H1 (cell line): ENCODE results near the gene IP6K1. TPM values are rescaled to one million over a fixed set of nuclear protein-coding genes. Genes with fewer than 3 reads are reported as not detected.

Source experiments
- CHD7 ChIP-seq: fragments of 300-600 bp; sonication (generic); IDR thresholded peaks from 2 replicates; pipeline ENCODE4 v1.7.1; 2012; ENCODE audit warnings: low read length, moderate library complexity, mild to moderate bottlenecking, inconsistent platforms; ENCODE audit not compliant: insufficient replicate concordance
- KDM4A ChIP-seq: IDR thresholded peaks from one replicate; pipeline ENCODE4 v1.7.1; 2012; ENCODE audit warnings: low read depth, mild to moderate bottlenecking, moderate library complexity, low read length, inconsistent platforms; ENCODE audit not compliant: severe bottlenecking
- RAD21 ChIP-seq, 2 experiments: IDR thresholded peaks in 1 of 2; conservative IDR thresholded peaks in 1 of 2; 2 replicates each; pipeline ENCODE4 v1.6.1; 2011; ENCODE audit warnings: low read depth in 2 of 2, low read length in 2 of 2, improper control_type of control experiment in 1 of 2, inconsistent platforms in 1 of 2, mild to moderate bottlenecking in 1 of 2, moderate library complexity in 1 of 2
- RNF2 ChIP-seq: fragments of 200-900, 300-1000 bp; sonication (generic); IDR thresholded peaks from 2 replicates; pipeline ENCODE4 v1.7.1; 2016; ENCODE audit warnings: borderline replicate concordance, low read depth, mild to moderate bottlenecking, antibody characterized with exemption, low read length; ENCODE audit not compliant: poor library complexity, severe bottlenecking; ENCODE audit errors: missing control alignments
- SAP30 ChIP-seq: fragments of 300-600 bp; sonication (generic); IDR thresholded peaks from 2 replicates; pipeline ENCODE4 v1.7.1; 2012; ENCODE audit warnings: low read length, moderate library complexity, mild to moderate bottlenecking, inconsistent platforms; ENCODE audit not compliant: insufficient read depth, insufficient replicate concordance
- polyA plus RNA-seq, 7 experiments: library from polyadenylated mRNA; depleted of rRNA in 3 of 7; stranded (reverse) in 5 of 7; unstranded in 2 of 7; fragments of >200 nt in 5 of 7; fragments of 200-250 nt in 2 of 7; gene quantifications; 1 replicate in 5 of 7; 2 replicates in 1 of 7; 4 replicates in 1 of 7; pipeline versions ENCODE4 v1.2.1 to v1.2.3, GENCODE V29; 2011 to 2013; ENCODE audit warnings: missing spikeins in 2 of 7, mixed read lengths in 2 of 7
- total RNA-seq: library from RNA; stranded (reverse); fragmentation: NEBNext Ultra II Directional; extraction: Animal tissue kit (Norgen Biotek cat#: 25700); gene quantifications from 2 replicates; pipeline ENCODE4 v1.2.1, GENCODE V29; 2021
- TF ChIP-seq, protein P1 (sequence below): IDR thresholded peaks from 2 replicates; pipeline ENCODE4 v1.6.1; 2011; ENCODE audit warnings: low read length, improper control_type of control experiment

The IP6K1 gene
- total and polyA plus RNA-seq, 2 of the 8 experiments (the other 6 are each of a cell fraction or from before 2014, with no cell fraction given), result 31.5 to 35.2 TPM

DNA sequence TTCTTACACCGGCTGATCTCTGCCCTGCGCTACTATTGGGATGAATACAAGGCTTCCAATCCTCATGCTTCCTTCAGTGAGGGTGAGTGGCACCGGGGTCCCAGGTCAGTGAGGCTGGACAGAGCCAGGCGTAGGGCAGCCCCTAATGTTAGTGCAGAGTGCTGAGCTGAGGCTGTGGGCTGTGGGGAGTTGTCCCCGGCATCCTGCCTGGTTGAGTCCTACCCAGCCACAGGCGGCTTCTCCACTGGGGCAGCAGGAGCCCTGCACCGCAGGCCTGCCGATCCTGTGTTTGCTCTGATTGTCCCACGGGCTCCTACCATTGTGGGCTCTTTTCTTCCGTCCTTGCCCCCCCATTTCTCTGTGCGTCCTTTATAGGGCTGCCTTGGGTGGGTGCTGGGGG, 83.7 kb downstream of the IP6K1 start (continued):
- TF ChIP-seq SAP30, result no peak
- no peak for TF ChIP-seq RAD21 (IDR thresholded peaks at IDR 0.05 in 1 of 2, conservative IDR thresholded peaks at IDR 0.05 in 1 of 2; ENCODE audit: low read depth in 2 of 2, low read length in 2 of 2)
- TF ChIP-seq, protein P1, sequence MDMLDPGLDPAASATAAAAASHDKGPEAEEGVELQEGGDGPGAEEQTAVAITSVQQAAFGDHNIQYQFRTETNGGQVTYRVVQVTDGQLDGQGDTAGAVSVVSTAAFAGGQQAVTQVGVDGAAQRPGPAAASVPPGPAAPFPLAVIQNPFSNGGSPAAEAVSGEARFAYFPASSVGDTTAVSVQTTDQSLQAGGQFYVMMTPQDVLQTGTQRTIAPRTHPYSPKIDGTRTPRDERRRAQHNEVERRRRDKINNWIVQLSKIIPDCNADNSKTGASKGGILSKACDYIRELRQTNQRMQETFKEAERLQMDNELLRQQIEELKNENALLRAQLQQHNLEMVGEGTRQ, result no peak
- TF ChIP-seq RNF2, result no peak
- TF ChIP-seq KDM4A, result no peak
- TF ChIP-seq CHD7, result no peak
